ENCODE measurements around the gene PKD1. TPM values are rescaled to one million over a fixed set of nuclear protein-coding genes. Genes with fewer than 3 reads are reported as not detected.
"Not testable (repeated sequence)": the region's sequence is repeated elsewhere in the genome, so short reads cannot be mapped to it uniquely, and the experiment has no call there.

PKD1 gene
- total RNA-seq, 4 donors from 2014 or later, result 181 to 492 (median 352) TPM

DNA sequence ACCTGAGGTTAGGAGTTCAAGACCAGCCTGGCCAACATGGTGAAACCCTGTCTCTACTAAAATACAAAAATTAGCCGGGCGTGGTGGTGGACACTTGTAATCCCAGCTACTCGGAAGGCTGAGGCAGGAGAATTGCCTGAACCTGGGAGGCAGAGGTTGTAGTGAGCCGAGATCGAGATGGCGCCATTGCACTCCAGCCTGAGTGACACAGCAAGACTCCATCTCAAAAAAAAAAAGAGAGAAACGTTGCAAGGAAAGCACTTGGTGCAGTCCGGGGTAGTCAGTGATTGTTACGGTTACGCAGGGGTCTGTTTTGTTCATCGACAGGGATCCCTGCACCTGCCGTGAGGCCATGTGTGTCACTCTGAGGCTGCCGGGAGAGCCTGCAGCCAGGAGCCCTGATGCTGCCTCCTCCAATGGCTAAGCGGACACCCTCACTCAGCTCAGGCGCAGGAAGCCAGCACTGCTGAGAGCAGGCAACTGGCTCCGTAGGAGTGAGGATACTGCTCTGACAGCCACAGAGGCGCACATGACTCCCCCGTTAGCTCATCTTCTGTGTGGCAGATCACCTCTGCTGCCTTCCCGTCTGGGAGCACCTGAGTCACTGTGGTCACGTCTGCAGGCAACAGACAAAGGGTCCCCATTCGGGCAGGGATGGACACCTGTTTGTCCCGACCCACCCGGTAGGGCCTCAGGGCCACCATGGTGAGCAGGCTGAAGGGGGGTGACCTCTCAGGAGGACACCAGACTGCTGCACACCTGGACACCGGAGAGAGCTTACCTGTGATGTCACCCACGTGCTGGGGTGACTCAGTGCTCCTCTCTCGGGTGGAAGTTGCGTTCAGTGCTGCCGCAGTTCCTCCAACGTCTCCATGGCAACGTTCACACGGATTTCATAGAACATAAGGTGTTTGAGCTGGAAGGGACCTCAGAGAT, 7.5 kb upstream of the PKD1 start:
- no peak for ATAC-seq
- no peak for TF ChIP-seq POLR2AphosphoS5 (IDR thresholded peaks at IDR 0.05)
- TF ChIP-seq POLR2A (IDR thresholded peaks at IDR 0.05), result no peak
- no peak for TF ChIP-seq EP300 (IDR thresholded peaks at IDR 0.05)
- TF ChIP-seq, protein P1, sequence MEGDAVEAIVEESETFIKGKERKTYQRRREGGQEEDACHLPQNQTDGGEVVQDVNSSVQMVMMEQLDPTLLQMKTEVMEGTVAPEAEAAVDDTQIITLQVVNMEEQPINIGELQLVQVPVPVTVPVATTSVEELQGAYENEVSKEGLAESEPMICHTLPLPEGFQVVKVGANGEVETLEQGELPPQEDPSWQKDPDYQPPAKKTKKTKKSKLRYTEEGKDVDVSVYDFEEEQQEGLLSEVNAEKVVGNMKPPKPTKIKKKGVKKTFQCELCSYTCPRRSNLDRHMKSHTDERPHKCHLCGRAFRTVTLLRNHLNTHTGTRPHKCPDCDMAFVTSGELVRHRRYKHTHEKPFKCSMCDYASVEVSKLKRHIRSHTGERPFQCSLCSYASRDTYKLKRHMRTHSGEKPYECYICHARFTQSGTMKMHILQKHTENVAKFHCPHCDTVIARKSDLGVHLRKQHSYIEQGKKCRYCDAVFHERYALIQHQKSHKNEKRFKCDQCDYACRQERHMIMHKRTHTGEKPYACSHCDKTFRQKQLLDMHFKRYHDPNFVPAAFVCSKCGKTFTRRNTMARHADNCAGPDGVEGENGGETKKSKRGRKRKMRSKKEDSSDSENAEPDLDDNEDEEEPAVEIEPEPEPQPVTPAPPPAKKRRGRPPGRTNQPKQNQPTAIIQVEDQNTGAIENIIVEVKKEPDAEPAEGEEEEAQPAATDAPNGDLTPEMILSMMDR (IDR thresholded peaks at IDR 0.05), result no peak
- Histone ChIP-seq H3K9me3 (no peaks in the 10 kb centered on the region), H3K36me3 (no peaks in the 10 kb centered on the region), H3K4me3 (no peak overlapping the region), H3K4me1 (peaks cover 0 to 20% (median 5%) of the 10 kb centered on the region in 3 donors), H3K27me3 (no peaks in the 10 kb centered on the region), H3K27ac (no peak overlapping the region)
- WGBS, 2 donors (ENCODE audit: low coverage in 1 of 2), result 56 to 75% methylated on average over 10 to 19 of the region's 31 CpGs

DNA sequence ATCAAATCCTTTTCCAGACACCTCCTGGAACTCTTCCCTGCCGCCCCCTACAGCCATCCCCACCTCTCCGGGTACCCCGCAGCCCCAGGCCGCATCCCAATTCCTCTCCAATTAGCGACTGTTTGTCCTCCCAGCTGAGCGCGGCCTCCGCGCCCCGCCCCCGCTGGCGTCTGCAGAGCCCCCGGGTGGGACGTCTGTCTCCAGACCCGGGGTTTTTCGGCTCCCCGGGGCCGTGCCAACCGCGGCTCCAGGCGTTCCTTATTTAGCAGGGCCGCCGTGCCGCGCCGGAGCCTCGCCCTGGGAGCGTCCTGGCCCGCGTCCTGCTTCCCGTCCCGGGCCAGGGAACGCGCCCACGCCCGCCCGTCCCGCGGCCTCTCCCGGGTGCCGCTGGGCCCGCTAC, 627 bp downstream of the PKD1 start:
- H3K4me3 ChIP-seq, result peak overlapping the region; percentile 62 to 82
- not testable (repeated sequence) for H3K36me3 ChIP-seq, H3K27me3 ChIP-seq, H3K9me3 ChIP-seq, ATAC-seq
- peak overlapping the region; percentile 83 to 90 (median 88) for H3K27ac ChIP-seq
- peaks cover 0 to 42% (median 10%) of the 10 kb centered on the region in 3 donors for H3K4me1 ChIP-seq
- WGBS, 2 donors (ENCODE audit: low coverage in 1 of 2), result 0% methylated on average over 5 of the region's 42 CpGs; no CpG with 5 or more reads in 1 of the 2 donors

DNA sequence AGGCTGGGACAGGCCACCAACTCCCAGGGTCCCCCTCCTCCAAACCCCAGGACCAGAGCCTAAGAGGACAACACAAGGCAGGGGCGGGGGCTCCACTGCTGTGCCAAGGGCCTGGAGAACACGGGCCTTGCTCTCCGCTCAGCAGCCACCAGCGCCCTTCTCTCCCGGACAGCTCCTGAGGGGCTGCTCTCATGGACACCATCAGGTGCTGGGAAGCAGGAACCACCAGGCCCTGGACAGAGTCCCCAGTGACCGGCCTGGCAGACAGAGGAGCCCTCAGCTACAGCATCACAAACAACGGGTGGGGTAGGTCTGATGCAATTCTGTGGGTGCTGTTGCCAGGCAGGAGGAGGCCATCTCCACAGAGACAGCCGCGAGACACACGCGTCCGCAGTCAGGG, 1.9 kb downstream of the PKD1 start:
- H3K27ac ChIP-seq, result peak overlapping the region; percentile 80 to 90 (median 84)
- H3K4me1 ChIP-seq, result peaks cover 0 to 53% (median 14%) of the 10 kb centered on the region in 3 donors
- not testable (repeated sequence) for H3K27me3 ChIP-seq, H3K9me3 ChIP-seq, H3K36me3 ChIP-seq, ATAC-seq
- peak overlapping the region; percentile 35 to 47 for H3K4me3 ChIP-seq
- WGBS, 2 donors (ENCODE audit: low coverage in 1 of 2), result no CpG with 5 or more reads among the region's 12 CpGs

DNA sequence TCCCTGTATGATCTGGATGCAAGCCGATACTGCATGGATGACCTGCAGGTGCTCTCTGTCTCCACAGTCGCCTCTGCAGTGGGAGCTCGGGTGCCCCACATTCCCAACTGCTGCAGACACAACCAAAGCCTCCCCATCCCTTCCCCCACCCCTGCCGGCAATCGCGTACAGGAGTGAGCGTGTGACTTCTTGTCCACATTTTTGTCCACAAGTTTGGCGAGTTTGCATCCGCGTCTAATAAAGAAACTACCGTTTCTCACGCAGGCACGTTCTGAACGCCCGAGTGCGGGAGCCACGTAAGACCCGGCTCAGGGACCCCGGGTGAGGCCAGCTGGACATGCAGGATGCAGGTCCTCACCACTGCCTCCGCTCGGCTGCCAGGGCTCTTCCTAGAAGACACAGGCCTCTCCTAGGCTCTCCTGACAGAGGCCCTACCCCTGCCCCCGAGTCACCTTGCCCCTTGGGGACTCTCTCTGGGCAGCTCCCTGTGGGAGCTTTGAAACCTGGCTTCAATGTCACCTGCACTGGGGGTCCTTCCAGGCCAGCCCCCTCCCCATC, 5.7 kb downstream of the PKD1 start:
- 27 to 47% methylated on average over 3 to 14 of the region's 22 CpGs for WGBS, 2 donors (ENCODE audit: low coverage in 1 of 2)
- ATAC-seq, H3K9me3 ChIP-seq, H3K36me3 ChIP-seq, H3K27me3 ChIP-seq: not testable (repeated sequence)
- H3K4me3 ChIP-seq, result peak overlapping the region in 1 of 2 donors; percentile 6
- H3K4me1 ChIP-seq, result peaks cover 0 to 79% (median 39%) of the 10 kb centered on the region in 3 donors
- H3K27ac ChIP-seq, result peak overlapping the region in 3 of 4 donors; percentile 74 to 79 (median 75)

DNA sequence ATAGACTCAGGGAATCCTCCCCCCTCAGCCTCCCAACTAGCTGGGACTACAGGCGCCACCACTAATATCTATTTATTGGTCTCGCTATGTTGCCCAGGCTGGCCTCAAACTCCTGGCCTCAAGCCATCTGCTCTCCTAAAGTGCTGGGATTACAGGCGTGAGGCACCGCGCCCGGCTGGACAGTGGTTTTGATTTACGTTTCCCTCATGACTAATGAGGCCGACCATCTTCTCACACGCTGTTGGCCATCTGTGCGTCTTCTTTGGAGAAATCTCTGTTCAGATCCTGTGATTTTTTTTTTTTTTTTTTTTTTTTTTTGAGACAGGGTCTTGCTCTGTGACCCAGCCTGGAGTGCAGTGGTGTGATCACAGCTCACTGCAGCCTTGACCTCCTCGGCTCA, 6.4 kb downstream of the PKD1 start:
- peaks cover 0 to 87% (median 44%) of the 10 kb centered on the region in 3 donors for H3K4me1 ChIP-seq
- H3K27ac ChIP-seq, result peak overlapping the region in 3 of 4 donors; percentile 75 to 82 (median 79)
- not testable (repeated sequence) for H3K27me3 ChIP-seq, H3K9me3 ChIP-seq, H3K36me3 ChIP-seq, H3K4me3 ChIP-seq, ATAC-seq
- 20 to 48% methylated on average over 1 to 8 of the region's 11 CpGs for WGBS, 2 donors (ENCODE audit: low coverage in 1 of 2)

DNA sequence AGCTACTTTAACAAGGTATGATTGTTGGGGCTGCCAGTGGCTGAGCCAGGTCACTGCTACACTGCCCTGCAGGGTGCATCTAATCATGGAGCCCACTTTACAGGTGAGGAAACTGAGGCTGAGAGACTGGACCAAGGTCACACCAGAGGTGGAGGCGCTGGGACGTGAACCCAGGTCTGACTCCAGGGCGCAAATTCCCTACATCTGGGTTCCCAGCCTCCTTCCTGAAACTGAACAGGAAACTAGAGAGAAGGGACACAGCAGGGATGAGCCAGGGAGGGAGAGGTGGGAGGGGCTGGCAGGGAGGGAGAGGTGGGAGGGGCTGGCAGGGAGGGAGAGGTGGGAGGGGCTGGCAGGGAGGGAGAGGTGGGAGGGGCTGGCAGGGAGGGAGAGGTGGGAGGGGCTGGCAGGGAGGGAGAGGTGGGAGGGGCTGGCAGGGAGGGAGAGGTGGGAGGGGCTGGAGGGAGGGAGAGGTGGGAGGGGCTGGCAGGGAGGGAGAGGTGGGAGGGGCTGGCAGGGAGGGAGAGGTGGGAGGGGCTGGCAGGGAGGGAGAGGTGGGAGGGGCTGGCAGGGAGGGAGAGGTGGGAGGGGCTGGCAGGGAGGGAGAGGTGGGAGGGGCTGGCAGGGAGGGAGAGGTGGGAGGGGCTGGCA, 7.9 kb downstream of the PKD1 start:
- H3K9me3 ChIP-seq, H3K36me3 ChIP-seq, H3K27me3 ChIP-seq: not testable (repeated sequence)
- peaks cover 0 to 93% (median 59%) of the 10 kb centered on the region in 3 donors for H3K4me1 ChIP-seq
- TF ChIP-seq POLR2A (IDR thresholded peaks at IDR 0.05) (peak; percentile 19), POLR2AphosphoS5 (IDR thresholded peaks at IDR 0.05) (peak; percentile 64)
- H3K27ac ChIP-seq, result peak overlapping the region; percentile 97 to 99 (median 98)
- peak overlapping the region in 1 of 2 donors; percentile 53 for H3K4me3 ChIP-seq
- WGBS, 2 donors (ENCODE audit: low coverage in 1 of 2), result no CpG with 5 or more reads among the region's 3 CpGs
- peak; percentile 17 for ATAC-seq

DNA sequence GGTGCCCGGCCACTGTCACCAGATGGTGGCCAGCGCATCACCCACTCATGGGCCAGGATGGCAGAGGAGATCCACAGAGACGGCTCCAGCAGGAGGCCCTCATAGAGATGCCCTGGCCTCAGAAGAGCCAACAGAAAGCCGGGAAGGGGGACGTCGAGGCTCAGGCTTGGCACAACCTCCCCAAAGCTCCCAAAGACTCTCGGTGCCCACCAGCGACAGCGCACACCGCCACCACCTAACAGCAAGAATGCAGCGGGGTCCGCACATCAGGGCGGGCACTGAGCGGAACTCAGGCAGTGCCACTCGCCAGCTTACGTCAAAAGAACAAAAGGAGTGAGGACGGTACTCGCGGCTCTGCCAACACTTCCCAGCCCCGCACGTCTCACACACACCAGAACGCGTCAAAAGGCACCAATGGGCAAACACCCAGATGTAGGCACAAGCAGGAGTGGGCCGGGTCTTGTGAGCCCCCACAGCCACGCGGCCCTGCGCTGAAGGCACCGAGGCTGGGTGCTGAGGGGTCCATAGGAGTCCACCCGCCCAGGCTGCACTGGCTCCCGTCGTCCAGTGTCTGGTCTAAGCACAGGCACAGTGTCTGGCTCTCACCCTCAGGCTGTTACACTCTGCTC, 8.7 kb downstream of the PKD1 start:
- TF ChIP-seq POLR2AphosphoS5 (IDR thresholded peaks at IDR 0.05), result peak; percentile 42
- H3K27ac ChIP-seq, result peak overlapping the region; percentile 97 to 99 (median 98)
- not testable (repeated sequence) for H3K27me3 ChIP-seq, H3K9me3 ChIP-seq, H3K36me3 ChIP-seq
- H3K4me1 ChIP-seq, result peaks cover 0 to 95% (median 65%) of the 10 kb centered on the region in 3 donors
- 40% methylated on average over 1 of the region's 31 CpGs; no CpG with 5 or more reads in 1 of the 2 donors for WGBS, 2 donors (ENCODE audit: low coverage in 1 of 2)
- H3K4me3 ChIP-seq, result peak overlapping the region in 1 of 2 donors; percentile 53
- ATAC-seq, result peak; percentile 1
